Measurements from ENCODE around the gene HOXA9. TPM values are rescaled to one million over a fixed set of nuclear protein-coding genes. Genes with fewer than 3 reads are reported as not detected.

HOXA9 gene
- total and polyA plus RNA-seq, 10 of the 15 experiments (the other 5 are each of a cell fraction or from before 2014, with no cell fraction given), result not detected

GRCh38 chr7:27144781-27145164 is 20.6 kb downstream of the HOXA9 start:
- H3K27ac ChIP-seq (ENCODE audit: control insufficient read depth, insufficient read depth), result no peak overlapping the region
- CTCF ChIA-PET, result no interaction called here
- H3K79me2 ChIP-seq (ENCODE audit: control insufficient read depth, insufficient read depth, low read length), result no peaks in the 10 kb centered on the region
- intact Hi-C loops (cut with micrococcal nuclease; ENCODE audit: unreplicated experiment) (no loop called here), in situ Hi-C loops (cut with MboI) (no loop called here)
- no peak overlapping the region for H2AFZ ChIP-seq (ENCODE audit: control insufficient read depth, low read depth, low read length)
- no peaks in the 10 kb centered on the region; the same call in 2 of the 3 replicates for H3K9me3 ChIP-seq (replicated peaks; ENCODE audit: control insufficient read depth, insufficient read depth, low read length)
- DNase-seq (ENCODE audit: low read depth, low spot score) (no peak), FAIRE-seq (no peak), ATAC-seq (no peak)
- BruUV-seq (replicated peaks), result no TSS peak
- H4K20me1 ChIP-seq (ENCODE audit: control insufficient read depth, insufficient read depth), result no peaks in the 10 kb centered on the region
- POLR2A ChIA-PET, result no interaction called here
- H3K36me3 ChIP-seq (ENCODE audit: control insufficient read depth in 2 of 2, insufficient read depth in 2 of 2, low read length in 1 of 2), result no peaks in the 10 kb centered on the region
- peaks cover 8 to 18% of the 10 kb centered on the region in 2 experiments; a peak in 3 of 4 replicates for H3K27me3 ChIP-seq (replicated peaks in 1 of 2; ENCODE audit: control insufficient read depth in 2 of 2, insufficient read depth in 2 of 2, low read length in 1 of 2)
- H3K4me2 ChIP-seq (ENCODE audit: control insufficient read depth, insufficient read depth), result no peak overlapping the region
- H3K4me1 ChIP-seq (ENCODE audit: control insufficient read depth, insufficient read depth, low read length), result no peaks in the 10 kb centered on the region
- RAD21 ChIA-PET (ENCODE audit: unreplicated experiment), result no interaction called here
- SMC1A ChIA-PET (ENCODE audit: uncharacterized antibody, unreplicated experiment), result no interaction called here
- WGBS (ENCODE audit: insufficient coverage, insufficient replicate concordance, low lambda C conversion rate, missing lambda C conversion rate), result 81% methylated on average over 31 of the region's 31 CpGs
- H3K4me3 ChIP-seq, result no peak overlapping the region
- no peak overlapping the region for H3K9ac ChIP-seq (ENCODE audit: control insufficient read depth, insufficient read depth, low read length)
- TF ChIP-seq TAF1 (IDR thresholded peaks at IDR 0.05; ENCODE audit: borderline replicate concordance, low read depth, low read length) (no peak), CBX3 (IDR thresholded peaks at IDR 0.05; ENCODE audit: borderline replicate concordance, low read depth) (no peak), SMAD1 (IDR thresholded peaks at IDR 0.05; ENCODE audit: low read depth, partially characterized antibody) (no peak), ZNF384 (IDR thresholded peaks at IDR 0.05; ENCODE audit: borderline replicate concordance, low read depth, low read length) (no peak), BCLAF1 (IDR thresholded peaks at IDR 0.05) (no peak), NFYB (IDR thresholded peaks at IDR 0.05; ENCODE audit: insufficient read depth, low read depth, low read length) (no peak), ATF3 (IDR thresholded peaks at IDR 0.05; ENCODE audit: borderline replicate concordance, extremely low read depth, low read depth, low read length) (no peak), CHD4 (IDR thresholded peaks at IDR 0.05) (no peak), RAD51 (IDR thresholded peaks at IDR 0.05) (no peak), STAT1 (conservative IDR thresholded peaks at IDR 0.05) (no peak), LARP7 (IDR thresholded peaks at IDR 0.05) (no peak), IKZF1 (conservative IDR thresholded peaks at IDR 0.05) (no peak), NFXL1 (IDR thresholded peaks at IDR 0.05; ENCODE audit: borderline replicate concordance) (no peak), KAT2A (conservative IDR thresholded peaks at IDR 0.05; ENCODE audit: control insufficient read depth, low read depth, low read length) (no peak), CEBPB (IDR thresholded peaks at IDR 0.05; ENCODE audit: borderline replicate concordance in 1 of 2, low read depth in 2 of 2, low read length in 2 of 2) (no peak), KLF5 (IDR thresholded peaks at IDR 0.05; ENCODE audit: partially characterized antibody) (no peak)
- TF ChIP-seq, protein P1, sequence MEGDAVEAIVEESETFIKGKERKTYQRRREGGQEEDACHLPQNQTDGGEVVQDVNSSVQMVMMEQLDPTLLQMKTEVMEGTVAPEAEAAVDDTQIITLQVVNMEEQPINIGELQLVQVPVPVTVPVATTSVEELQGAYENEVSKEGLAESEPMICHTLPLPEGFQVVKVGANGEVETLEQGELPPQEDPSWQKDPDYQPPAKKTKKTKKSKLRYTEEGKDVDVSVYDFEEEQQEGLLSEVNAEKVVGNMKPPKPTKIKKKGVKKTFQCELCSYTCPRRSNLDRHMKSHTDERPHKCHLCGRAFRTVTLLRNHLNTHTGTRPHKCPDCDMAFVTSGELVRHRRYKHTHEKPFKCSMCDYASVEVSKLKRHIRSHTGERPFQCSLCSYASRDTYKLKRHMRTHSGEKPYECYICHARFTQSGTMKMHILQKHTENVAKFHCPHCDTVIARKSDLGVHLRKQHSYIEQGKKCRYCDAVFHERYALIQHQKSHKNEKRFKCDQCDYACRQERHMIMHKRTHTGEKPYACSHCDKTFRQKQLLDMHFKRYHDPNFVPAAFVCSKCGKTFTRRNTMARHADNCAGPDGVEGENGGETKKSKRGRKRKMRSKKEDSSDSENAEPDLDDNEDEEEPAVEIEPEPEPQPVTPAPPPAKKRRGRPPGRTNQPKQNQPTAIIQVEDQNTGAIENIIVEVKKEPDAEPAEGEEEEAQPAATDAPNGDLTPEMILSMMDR (IDR thresholded peaks at IDR 0.05 in 2 of 3, conservative IDR thresholded peaks at IDR 0.05 in 1 of 3; ENCODE audit: control insufficient read depth in 2 of 3, extremely low read depth in 1 of 3, insufficient read depth in 1 of 3, low read depth in 3 of 3, low read length in 3 of 3), result no peak
- TF ChIP-seq, protein P2, sequence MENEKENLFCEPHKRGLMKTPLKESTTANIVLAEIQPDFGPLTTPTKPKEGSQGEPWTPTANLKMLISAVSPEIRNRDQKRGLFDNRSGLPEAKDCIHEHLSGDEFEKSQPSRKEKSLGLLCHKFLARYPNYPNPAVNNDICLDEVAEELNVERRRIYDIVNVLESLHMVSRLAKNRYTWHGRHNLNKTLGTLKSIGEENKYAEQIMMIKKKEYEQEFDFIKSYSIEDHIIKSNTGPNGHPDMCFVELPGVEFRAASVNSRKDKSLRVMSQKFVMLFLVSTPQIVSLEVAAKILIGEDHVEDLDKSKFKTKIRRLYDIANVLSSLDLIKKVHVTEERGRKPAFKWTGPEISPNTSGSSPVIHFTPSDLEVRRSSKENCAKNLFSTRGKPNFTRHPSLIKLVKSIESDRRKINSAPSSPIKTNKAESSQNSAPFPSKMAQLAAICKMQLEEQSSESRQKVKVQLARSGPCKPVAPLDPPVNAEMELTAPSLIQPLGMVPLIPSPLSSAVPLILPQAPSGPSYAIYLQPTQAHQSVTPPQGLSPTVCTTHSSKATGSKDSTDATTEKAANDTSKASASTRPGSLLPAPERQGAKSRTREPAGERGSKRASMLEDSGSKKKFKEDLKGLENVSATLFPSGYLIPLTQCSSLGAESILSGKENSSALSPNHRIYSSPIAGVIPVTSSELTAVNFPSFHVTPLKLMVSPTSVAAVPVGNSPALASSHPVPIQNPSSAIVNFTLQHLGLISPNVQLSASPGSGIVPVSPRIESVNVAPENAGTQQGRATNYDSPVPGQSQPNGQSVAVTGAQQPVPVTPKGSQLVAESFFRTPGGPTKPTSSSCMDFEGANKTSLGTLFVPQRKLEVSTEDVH (IDR thresholded peaks at IDR 0.05; ENCODE audit: low read depth, partially characterized antibody), result no peak

All from GM12878 (cell line).